NCI-H1092 (cell line): ENCODE data around the gene CACNA1H.
"Not testable (repeated sequence)": the region's sequence is repeated elsewhere in the genome, so short reads cannot be mapped to it uniquely, and the experiment has no call there.

ENCODE experiments used
- DNase-seq: peaks from one replicate; lab custom pipeline; 2025; lab: John Stamatoyannopoulos, UW

The CACNA1H gene

DNA sequence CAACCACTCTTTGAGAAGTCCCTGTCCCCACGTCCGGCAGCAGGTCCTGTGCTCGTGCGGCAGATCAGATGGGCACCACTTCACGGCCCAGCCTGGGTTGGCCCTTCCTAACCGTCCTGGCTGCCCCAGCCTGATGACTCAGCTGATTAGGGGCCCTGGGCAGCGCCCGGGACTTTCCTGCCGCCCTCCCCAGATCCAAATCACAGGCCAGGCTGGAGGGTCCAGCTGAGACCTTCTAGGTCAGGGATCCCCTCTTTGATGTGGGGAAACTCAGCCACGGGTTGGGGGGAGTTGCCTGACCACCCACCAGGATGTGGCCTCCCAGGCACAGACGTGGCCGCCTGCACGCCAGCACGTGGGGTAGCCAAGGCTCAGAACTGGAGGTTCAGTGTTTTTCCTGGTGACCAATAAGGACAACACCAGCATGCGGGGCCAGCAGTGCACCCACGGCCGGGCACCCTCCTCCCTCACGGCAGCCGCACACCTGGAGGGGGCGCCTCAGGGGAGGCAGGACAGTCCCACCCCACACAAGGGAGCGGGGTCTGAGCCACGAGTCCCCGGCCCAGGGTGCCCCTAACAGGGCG lies 72.9 kb downstream of the CACNA1H start:
- not testable (repeated sequence) for DNase-seq

DNA sequence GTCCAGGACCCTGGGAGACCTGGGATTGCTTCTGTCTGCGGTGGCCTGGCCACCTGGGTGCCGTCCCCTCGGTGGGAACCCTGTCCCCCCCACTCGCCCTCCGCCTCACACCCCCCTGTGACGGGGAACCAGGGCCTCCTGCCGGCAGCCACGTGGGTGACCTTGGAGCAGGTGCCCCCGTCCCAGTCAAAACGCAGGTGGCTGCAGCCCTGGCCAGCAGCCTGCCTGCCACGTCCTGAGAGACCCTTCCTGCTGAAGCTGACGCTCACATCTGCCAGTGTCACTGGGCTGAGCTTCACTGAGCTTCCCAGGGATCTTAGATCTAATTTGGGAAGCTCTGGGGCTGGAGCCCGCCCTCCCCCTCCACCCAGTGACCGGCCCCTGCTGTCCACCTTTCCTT lies 73.8 kb downstream of the CACNA1H start:
- DNase-seq: not testable (repeated sequence)

DNA sequence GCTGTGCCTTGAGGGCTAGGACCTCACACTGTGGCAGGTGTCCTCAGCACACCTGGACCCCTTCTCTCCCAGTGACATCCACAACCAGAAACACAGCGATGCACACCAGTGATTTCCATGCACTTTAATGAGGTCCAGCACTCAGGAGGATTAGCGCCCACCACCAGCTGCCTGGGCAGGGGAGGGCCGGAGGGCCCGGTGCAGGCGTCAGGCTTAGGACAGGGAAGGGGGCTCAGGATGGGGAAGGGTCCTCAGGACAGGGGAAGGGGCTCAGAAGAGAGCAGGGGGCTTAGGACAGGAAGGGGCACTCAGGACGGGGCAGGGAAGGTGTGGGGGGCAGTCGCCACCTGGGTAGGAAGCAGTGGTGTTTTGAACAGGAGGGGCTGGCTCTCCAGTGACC lies 75.3 kb downstream of the CACNA1H start:
- not testable (repeated sequence) for DNase-seq

DNA sequence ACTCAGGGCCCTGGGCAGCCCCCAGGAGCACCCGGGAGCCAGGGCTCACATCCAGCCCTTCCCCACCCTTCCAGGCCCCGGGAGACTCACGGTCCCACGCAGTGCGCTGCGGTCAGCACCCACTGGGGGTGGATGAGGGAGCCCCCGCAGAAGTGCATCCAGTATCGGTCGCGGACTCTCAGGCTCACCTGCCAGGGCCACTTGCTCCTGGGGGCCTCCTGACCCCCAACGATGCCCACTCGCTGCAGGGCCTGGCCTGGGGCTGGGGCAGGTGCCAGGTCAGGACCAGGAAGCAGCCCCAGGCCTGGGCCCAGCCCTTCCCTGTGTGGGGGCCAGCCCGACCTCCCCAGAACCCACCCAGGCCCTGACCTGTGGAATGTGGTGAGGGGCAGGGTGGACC lies 76.6 kb downstream of the CACNA1H start:
- not testable (repeated sequence) for DNase-seq

DNA sequence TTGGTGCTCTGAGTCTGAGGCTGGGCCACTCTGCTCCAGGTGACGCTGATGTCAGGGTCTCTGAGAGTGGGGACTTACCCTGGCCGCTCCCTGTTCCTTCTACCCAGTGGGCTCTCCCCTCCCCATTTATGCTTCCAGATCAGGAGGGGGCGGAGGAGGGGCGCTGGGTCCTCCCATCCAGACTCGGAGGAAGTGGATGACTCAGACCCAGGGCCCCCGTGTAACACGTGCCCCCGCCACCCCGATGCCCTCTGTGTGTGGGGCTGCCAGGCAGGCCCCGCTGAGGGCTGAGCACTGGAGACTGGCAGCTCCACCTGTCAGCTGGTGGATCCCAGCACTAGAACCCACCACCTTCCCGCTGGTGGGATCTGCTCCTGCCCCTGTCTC lies 77.2 kb downstream of the CACNA1H start, which contains the start of gene TPSB2:
TPSB2 (minus strand) TSS at position 101 of the 387 bp plus-strand sequence. CDS start 233 bp downstream, outside the sequence.
- DNase-seq: not testable (repeated sequence)

DNA sequence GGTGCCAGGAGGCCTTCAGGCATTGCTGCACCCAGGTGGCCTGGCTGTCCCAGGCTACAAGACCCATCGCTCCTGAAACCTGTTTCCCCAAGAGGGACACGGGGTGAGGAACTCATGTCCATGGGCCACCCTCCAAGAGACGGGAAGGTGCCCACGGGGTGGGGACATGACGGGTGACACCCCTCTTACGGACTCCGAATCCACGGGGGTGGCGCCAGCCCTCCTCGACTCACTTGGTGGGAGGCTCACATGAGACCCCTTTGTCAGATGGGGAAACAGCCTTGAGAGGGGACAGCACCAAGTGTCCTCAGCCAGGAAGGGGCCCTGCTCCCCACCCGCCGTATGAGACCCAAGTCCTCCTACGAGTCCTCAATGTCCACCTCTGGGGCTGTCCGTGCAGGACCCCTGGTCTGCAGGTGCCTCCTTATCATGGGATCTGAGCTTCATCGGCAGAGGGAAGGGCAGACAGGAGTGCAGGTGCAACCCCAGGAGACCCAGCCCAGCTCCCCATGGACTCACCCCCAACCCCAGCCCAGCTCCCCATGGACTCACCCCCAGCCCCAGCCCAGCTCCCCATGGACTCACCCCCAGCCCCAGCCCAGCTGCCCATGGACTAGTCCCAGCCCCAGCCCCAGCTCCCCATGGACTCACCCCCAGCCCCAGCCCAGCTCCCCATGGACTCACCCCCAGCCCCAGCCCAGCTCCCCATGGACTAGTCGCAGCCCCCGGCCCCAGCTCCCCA lies 77.7 kb downstream of the CACNA1H start:
- not testable (repeated sequence) for DNase-seq

DNA sequence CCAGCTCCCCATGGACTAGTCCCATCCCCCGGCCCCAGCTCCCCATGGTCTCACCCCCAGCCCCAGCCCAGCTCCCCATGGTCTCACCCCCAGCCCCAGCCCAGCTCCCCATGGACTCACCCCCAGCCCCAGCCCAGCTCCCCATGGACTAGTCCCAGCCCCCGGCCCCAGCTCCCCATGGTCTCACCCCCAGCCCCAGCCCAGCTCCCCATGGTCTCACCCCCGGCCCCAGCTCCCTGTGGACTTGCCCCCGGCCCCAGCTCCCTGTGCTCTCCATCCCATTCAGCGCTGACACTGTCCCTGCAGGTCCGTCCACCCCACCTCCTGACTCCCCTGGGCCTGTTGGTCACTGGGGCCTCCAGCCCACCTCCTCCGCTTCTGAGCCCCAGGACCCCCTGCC lies 78.4 kb downstream of the CACNA1H start:
- DNase-seq: not testable (repeated sequence)

DNA sequence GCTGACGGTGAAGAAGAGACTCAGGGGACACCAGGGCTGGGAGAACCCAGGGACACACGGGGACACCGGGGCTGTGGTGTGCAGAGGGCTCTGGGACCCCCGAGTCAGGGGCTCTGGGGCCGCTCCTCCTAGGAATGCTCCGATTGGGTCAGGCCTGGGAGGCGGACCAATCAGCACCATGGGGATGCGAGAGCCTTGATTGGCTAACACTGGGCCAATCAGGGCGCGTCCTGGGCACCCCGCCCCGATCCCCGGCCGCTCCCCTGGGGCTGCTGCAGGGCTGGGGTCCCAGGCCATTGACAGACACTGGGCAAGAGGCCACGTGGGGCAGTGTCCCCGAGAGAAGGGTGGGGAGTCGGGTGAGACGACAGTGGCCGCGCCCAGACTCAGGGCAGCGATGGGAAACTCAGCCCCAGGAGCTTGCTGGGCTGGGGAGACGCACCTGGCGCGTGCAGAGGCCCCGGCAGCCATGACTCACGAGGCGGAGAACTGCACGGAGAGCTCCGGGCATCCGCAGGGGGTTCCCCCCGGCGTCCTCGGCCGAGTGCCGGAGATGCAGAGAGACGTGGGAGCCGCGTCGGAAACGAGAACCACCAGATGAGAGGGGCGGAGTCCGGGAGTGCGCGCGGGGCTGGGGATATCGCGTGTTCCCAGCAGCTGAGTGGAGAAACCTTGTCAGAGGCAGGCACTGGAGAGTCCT lies 79.3 kb downstream of the CACNA1H start:
- not testable (repeated sequence) for DNase-seq

DNA sequence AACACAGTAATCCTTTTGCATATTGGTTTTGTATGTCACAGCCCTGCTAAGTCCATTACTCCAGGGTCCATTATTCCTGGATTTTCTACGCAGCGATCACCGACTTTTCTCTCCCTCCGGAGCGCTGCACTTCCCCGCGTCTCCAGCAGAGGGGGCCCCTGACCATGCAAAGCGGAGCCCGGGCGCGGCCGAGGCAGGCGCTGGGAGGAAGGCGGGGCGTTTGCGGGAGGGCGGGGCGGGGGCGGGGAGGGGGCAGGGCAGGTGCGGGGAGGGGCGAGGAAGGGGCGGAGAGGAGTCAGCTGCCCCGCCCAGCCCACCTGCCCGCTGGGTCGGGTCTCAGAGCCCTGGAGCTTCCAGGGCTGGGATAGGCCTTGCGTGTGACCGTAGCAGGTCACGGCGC lies 83.8 kb downstream of the CACNA1H start:
- not testable (repeated sequence) for DNase-seq

DNA sequence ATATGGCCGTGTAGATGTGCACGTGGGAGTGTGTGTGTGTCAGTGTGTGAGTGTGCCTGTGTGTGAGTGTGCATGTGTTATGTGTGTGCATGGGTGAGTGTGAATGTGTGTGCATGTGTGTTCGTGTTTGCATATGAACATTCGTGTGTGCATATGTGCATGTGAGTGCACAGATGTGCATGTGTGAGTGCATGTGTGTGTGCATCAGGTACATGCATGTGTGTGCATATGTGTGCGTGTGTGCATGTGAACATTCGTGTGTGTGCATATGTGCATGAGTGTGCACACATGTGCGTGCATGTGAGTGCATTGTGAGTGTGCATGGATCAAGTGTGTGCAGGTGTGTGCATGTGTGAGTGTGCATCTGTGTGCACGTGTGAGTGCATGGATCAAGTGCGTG lies 85.1 kb downstream of the CACNA1H start:
- no peak for DNase-seq

DNA sequence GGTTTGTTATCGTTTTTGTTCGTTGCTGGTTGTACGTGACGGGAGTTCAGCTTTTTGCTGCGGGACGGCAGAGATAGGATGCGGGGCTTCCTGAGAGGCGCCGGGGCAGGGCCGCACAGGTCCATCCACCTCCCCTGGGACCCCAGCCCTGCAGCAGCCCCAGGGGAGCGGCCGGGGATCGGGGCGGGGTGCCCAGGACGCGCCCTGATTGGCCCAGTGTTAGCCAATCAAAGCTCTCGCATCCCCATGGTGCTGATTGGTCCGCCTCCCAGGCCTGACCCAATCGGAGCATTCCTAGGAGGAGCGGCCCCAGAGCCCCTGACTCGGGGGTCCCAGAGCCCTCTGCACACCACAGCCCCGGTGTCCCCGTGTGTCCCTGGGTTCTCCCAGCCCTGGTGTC lies 86.0 kb downstream of the CACNA1H start:
- DNase-seq: not testable (repeated sequence)

DNA sequence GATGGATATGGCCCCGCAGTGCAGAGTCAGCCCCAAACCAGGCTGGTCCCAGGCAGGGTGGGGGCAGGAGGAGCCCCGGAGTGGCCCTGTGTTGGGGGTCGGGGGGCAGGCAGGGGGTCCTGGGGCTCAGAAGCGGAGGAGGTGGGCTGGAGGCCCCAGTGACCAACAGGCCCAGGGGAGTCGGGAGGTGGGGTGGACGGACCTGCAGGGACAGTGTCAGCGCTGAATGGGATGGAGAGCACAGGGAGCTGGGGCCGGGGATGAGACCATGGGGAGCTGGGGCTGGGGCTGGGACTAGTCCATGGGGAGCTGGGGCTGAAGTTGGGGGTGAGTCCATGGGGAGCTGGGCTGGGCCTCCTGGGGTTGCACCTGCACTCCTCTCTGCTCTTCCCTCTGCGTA lies 86.7 kb downstream of the CACNA1H start:
- not testable (repeated sequence) for DNase-seq

DNA sequence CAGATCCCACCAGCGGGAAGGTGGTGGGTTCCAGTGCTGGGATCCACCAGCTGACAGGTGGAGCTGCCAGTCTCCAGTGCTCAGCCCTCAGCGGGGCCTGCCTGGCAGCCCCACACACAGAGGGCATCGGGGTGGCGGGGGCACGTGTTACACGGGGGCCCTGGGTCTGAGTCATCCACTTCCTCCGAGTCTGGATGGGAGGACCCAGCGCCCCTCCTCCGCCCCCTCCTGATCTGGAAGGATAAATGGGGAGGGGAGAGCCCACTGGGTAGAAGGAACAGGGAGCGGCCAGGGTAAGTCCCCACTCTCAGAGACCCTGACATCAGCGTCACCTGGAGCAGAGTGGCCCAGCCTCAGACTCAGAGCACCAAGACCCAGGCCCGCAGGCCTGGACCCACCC lies 87.5 kb downstream of the CACNA1H start, which contains the start of gene TPSAB1:
TPSAB1 (plus strand) TSS at position 270 of the 400 bp plus-strand sequence. CDS start 234 bp downstream, outside the sequence.
- DNase-seq: not testable (repeated sequence)

DNA sequence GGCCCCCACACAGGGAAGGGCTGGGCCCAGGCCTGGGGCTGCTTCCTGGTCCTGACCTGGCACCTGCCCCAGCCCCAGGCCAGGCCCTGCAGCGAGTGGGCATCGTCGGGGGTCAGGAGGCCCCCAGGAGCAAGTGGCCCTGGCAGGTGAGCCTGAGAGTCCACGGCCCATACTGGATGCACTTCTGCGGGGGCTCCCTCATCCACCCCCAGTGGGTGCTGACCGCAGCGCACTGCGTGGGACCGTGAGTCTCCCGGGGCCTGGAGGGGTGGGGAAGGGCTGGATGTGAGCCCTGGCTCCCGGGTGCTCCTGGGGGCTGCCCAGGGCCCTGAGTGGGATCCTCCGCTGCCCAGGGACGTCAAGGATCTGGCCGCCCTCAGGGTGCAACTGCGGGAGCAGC lies 88.2 kb downstream of the CACNA1H start:
- DNase-seq: not testable (repeated sequence)

DNA sequence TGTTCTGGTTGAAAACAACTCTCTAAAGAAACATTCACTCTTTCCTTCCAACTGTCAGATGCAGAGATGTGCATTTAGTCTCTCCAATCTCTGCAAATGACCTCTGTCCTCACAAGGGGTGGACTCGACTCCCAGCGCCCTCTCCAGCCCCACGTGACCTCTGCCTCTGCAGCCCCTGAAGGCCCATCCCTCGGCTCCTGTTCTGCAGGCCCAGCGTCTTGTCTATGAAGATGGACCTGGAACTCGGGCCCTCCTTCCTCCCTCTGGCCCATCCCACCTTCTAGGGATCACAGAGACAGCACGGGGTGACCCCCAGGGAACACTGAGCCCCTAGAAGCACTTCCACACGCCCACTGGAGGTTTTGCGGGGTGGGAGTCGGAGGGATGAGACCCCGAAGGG lies 90.5 kb downstream of the CACNA1H start:
- not testable (repeated sequence) for DNase-seq

DNA sequence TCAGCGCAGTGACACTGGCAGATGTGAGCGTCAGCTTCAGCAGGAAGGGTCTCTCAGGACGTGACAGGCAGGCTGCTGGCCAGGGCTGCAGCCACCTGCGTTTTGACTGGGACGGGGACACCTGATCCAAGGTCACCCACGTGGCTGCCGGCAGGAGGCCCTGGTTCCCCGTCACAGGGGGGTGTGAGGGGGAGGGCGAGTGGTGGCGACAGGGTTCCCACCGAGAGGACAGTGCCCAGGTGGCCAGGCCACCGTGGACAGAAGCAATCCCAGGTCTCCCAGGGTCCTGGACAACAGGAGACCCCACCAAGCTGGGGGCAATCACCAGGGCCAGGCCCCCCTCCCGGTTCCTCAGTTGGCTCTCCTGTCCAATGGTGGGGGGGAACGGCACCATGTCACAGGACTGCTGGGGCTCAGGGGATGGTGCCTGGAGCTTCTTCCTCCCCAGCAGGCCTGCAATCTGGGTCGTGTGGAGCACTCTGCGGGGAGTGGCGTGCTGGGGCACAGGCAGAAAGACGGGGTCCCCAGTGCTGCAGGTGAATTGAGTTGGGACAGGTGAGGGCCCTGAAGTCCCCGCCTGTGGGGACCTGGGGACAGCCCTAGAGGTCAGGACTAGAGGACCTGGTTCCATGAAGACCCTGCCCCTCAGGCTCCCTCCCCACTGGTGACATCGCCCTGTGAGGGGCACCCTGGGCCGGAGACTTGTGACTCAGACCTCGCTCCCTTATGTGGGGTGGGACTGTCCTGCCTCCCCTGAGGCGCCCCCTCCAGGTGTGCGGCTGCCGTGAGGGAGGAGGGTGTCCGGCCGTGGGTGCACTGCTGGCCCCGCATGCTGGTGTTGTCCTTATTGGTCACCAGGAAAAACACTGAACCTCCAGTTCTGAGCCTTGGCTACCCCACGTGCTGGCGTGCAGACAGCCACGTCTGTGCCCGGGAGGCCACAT lies 91.3 kb downstream of the CACNA1H start:
- not testable (repeated sequence) for DNase-seq

DNA sequence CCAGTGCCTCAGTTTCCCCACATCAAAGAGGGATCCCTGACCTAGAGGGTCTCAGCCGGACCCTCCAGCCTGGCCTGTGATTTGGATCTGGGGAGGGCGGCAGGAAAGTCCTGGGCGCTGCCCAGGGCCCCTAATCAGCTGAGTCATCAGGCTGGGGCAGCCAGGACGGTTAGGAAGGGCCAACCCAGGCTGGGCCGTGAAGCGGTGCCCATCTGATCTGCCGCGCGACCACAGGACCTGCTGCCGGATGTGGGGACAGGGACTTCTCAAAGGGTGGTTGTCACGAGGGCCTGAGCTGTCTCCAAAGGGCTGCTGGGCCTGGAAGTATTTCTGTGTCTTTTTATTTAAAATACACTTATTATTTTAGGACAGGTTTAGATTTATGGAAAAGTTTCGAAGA lies 92.0 kb downstream of the CACNA1H start:
- no peak for DNase-seq

DNA sequence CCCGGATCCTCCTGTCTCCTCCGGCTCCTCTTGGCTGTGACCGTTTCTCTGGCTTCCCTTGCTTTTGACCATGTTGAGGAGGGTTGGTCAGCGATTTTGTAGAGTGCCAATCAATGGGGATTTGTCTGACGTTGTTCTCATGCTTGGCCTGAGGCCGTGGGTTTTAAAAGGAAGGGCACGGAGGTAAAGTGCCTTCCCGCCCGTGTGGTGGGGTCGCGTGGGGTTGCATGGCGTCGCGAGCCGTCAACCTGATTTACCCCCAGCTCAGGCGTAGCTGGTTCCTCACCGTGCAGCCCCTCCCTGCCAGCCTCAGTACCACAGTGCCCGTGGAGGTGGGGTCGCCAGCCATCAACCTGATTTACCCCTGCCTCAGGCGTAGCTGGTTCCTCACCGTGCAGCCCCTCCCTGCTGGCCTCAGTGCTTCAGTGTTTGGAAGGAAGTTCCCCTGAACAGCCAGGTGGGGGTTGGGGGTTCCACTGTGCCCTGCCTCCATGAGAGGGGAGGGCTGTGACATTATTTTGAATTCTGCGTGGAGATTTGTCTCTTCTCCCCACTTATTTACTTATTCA lies 92.6 kb downstream of the CACNA1H start:
- DNase-seq: no peak

DNA sequence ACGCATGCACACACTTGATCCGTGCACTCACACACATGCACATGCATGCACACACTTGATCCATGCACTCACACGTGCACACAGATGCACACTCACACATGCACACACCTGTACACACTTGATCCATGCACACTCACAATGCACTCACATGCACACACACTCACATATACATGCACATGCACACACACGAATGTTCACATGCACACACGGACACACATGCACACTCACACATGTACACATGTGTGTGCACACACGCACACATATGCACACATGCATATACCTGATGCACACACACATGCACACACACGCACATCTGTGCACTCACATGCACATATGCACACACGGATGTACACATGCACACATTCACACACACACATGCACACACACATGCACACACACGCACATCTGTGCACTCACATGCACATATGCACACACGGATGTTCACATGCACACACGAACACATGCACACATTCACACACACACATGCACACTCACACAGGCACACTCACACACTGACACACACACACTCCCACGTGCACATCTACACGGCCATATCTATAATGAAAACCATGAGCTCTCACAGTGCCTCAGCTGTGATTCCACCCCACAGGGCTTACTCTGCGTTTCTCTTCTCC lies 95.1 kb downstream of the CACNA1H start:
- DNase-seq: not testable (repeated sequence)

DNA sequence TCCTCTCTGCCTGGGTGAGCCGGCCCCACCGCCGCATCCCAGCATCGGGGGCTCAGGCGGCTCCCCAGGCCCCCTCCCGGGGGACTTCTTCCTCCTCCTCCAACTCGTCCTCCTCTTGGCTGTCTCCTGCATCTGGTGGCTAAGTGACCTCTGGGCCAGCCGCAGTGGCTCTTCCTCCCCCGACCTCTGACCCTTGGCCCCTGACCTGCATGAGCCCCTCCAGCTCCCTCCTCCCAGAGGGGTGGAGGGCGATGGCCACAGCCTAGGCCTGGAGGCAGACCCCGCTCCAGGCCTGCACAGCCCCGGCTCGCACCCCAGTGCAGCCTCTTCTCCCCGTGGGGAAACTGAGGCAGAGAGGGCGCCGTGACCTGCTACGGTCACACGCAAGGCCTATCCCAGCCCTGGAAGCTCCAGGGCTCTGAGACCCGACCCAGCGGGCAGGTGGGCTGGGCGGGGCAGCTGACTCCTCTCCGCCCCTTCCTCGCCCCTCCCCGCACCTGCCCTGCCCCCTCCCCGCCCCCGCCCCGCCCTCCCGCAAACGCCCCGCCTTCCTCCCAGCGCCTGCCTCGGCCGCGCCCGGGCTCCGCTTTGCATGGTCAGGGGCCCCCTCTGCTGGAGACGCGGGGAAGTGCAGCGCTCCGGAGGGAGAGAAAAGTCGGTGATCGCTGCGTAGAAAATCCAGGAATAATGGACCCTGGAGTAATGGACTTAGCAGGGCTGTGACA lies 96.3 kb downstream of the CACNA1H start:
- not testable (repeated sequence) for DNase-seq
